NB4 (cell line): Measurements from ENCODE around the gene ARCN1.

Experiments
- CTCF ChIP-seq: IDR thresholded peaks from one replicate; pipeline ENCODE4 v1.5.1; 2012; ENCODE audit warnings: low read depth, low read length
- MYC ChIP-seq: IDR thresholded peaks from 2 replicates; pipeline ENCODE4 v1.6.1; 2011; ENCODE audit warnings: low read depth, low read length
- POLR2A ChIP-seq: IDR thresholded peaks from 2 replicates; pipeline ENCODE4 v1.6.1; 2011; ENCODE audit warnings: mild to moderate bottlenecking; ENCODE audit not compliant: insufficient read length; ENCODE audit errors: extremely low read depth
- TF ChIP-seq, protein P1 (sequence below): IDR thresholded peaks from 2 replicates; pipeline ENCODE4 v1.6.1; 2011; ENCODE audit warnings: low read depth, low read length

DNA sequence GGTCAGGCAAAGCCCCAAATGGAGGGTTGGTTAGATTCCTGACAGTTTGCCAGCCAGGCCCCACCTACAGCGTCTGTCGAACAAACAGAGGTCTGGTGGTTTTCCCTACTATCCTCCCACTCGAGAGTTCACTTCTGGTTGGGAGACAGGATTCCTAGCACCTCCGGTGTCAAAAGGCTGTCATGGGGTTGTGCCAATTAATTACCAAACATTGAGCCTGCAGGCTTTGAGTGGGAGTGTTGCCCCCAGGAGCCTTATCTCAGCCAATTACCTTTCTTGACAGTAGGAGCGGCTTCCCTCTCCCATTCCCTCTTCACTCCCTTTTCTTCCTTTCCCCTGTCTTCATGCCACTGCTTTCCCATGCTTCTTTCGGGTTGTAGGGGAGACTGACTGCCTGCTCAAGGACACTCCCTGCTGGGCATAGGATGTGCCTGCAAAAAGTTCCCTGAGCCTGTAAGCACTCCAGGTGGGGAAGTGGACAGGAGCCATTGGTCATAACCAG lies 49.6 kb upstream of the ARCN1 start:
- TF ChIP-seq CTCF (peak; percentile 53), POLR2A (no peak), MYC (no peak)
- TF ChIP-seq, protein P1, sequence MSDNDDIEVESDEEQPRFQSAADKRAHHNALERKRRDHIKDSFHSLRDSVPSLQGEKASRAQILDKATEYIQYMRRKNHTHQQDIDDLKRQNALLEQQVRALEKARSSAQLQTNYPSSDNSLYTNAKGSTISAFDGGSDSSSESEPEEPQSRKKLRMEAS: no peak
